ENCODE measurements around the gene NPLOC4.

- TF ChIP-seq CTCF (IDR thresholded peaks at IDR 0.05; ENCODE audit: borderline replicate concordance, extremely low read depth, low read length, poor library complexity, severe bottlenecking) (no peak), EZH2 (IDR thresholded peaks at IDR 0.05; ENCODE audit: borderline replicate concordance, low read depth, low read length, severe bottlenecking) (no peak)
Observed at GRCh38 chr17:81575836-81576235, 61.1 kb downstream of the NPLOC4 start.

Data from DND-41 (cell line).